Esophagus squamous epithelium (tissue), 4 donors: Measurements from ENCODE around the gene NR5A2.

ENCODE experiments used
- CTCF ChIP-seq, 6 experiments: fragments of 450-650 bp in 4 of 6; fragments of 200-600 bp in 2 of 6; sonication (generic) in 2 of 6; IDR thresholded peaks; one replicate each; pipeline ENCODE4 v1.5.1; 2016 to 2019; ENCODE audit warnings: antibody characterized with exemption in 6 of 6, mild to moderate bottlenecking in 4 of 6, moderate library complexity in 4 of 6
- POLR2A ChIP-seq, 4 donors: fragments of 450-650 bp; IDR thresholded peaks; one replicate each; pipeline ENCODE4 v1.6.1; 2017; ENCODE audit warnings: antibody characterized with exemption in 4 of 4, mild to moderate bottlenecking in 4 of 4, moderate library complexity in 3 of 4

DNA sequence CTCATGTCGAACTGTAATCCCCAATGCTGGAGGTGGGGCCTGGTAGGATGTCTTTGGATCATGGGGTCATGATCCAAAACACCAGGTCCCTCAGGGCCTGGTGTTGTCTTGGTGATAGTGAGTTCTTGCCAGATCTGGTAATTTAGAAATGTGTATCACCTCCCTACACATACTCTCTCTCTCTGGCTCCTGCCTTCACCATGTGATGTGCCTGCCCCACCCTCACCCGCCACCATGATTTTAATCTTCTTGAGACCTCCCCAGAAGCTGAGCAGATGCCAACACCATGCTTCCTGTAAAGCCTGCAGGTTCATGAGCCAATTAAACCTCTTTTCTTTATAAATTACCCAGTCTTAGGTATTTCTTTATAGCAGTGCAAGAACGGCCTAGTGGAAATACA lies 136.4 kb downstream of the NR5A2 start:
- TF ChIP-seq CTCF (IDR thresholded peaks at IDR 0.05), result no peak
- TF ChIP-seq POLR2A (IDR thresholded peaks at IDR 0.05), result no peak
